GM18861 (cell line): Measurements from ENCODE around the gene TMEM272.
A peak's percentile ranks its signal among the peaks of the same experiment; 100 is the strongest.

Experiments used
- ATAC-seq: cut with Tn5 transposase; IDR thresholded peaks from one replicate; pipeline ENCODE4 v1.9.1; 2021; ENCODE audit not compliant: unreplicated experiment

TMEM272 gene

DNA sequence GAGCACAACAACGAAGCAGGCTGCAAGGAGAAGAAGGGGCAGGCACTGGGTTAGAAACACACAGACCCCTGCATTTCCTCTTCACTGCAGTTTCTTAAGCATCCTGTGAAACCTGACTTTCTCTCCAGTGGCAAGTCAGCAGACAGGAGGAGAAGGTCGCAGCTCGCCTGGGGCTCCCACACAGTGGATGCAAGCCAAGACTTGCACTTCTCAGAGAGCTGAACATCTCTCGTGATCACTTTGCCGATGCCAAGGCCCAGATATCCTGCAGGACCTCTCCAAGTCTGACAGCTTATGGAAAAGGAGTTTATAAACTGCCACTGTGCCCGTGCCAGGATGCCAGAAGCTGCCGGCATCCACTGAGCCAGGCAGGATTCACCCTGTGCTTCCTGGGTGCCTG lies 18.4 kb downstream of the TMEM272 start:
- no peak for ATAC-seq

DNA sequence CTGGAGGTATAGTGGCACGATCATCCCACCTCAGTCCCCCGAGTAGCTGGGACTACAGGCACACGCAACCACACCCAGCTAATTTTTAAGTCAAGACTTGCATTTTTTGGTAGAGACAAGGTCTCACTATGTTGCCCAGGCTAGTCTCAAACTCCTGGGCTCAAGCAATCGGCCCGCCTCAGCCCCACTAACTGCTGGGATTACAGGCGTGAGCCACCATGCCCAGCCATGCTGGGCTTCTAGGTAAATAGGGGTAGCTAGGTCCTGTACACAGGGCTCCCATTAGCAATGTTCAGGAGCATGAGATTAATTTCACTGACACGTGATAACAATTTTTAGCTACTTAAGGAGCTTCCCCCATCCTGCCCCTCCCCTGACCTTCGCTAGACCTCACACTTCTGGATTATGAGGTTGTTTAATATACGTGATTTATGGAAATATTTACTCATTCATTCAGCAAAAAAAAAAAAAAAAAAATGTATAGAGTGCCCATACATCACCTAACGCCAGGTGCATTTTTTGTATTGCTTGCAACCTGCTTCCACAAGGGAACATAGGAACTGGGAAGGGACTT lies 19.2 kb downstream of the TMEM272 start:
- no peak for ATAC-seq

DNA sequence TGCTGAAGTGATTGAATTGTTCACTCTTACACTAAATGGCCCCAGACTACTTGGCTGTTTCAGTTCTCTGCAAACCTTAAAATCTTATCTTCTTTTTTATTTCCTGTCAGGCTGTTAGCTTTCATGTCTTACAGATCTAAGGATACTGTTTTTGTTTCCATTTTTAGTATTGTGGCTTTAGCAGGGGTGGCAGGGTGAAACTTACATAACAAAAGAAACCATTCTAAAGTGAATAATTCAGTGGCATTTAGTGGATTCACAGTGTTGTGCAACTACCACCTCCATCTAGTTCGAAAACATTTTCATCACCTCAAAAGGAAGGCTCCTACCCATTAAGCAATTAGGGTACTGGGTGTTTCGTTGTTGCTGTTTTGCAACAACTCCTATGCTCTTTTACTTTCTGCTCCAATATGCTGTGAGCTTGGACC lies 19.8 kb downstream of the TMEM272 start:
- ATAC-seq = peak; percentile 34

DNA sequence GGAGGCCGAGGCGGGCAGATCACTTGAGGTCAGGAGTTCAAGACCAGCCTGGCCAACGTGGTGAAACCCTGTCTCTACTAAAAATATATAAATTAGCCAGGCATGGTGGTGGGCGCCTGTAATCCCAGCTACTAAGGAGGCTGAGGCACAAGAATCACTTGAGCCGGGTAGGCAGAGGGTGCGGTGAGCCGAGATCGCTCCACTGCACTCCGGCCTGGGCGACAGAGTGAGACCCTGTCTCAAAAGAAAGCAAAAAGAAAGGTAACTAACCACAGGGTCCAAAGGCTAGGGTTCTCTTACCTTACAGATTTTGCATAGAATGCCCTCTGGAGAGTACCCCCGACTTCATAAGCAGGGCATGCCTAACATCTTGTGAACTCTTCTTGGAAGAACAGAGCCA lies 20.3 kb downstream of the TMEM272 start:
- ATAC-seq = peak; percentile 27

DNA sequence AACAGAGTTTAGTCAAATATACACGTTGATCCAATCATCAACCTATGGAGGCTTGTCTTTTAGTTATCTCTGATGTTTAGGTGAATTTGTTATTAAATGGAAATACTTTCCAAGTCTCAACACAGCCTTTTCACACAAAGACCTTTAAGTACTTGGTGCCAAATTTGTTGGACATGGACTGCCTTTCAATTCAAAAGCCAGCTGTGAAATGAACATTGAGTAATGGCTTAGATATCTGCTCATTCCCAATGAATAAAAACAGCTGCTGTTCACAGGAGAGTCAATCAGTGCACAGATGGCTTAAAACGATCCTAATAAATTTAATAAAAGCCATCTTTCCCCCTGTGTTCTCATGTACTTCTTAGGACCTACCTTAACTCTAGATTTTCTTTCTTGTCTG lies 21.1 kb downstream of the TMEM272 start:
- ATAC-seq = no peak

DNA sequence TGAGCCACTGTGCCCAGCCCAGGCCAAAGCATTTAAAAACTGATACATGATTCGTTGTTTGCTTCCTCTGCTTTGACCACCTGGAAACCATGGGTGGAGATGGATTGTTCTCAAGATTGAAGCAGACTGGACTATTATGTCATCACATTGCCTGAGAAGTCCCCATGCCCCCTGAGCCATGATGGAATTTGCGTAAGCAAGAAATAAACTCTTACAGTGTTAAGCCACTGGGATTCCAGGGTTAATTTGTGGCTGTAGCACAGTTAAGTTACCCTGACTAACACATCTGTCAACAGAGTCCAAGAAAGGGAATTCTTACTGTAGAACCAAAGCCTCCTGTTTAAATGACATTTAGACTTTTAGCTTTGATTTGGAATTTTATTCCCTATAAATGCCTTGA lies 21.6 kb downstream of the TMEM272 start:
- no peak for ATAC-seq

DNA sequence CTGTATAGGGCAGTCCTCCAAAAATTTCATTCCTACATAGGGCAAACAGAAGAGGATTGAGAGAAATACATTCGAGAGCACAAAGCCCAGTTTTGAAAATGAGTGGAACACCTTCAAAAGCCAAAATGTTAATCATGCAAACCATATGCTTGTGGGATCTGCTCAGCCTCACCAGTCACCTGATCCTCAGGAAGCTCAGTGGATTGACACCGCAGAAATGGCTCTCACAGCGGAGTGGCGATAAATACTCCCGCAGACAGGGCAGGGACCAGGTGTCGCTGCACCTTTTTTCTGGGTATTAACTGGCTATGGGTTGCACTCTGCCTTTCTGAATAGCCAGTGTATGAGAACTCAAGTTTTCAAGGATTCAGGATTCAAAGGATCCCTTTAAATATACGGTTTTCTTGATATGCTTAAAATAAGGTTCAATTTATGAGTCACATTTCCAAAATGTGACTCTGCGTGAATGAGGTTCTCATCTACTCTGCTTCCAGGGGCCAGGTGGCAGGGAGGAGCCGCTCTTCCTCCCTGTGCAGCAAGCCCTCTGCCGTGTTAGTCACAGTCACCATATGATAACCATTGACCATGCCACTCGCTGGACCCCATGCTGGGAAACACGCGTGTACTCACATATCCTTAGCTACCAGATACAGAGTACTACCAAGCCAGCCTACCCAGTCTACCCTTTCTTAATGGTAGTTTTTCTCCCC lies 22.7 kb downstream of the TMEM272 start:
- ATAC-seq = no peak

DNA sequence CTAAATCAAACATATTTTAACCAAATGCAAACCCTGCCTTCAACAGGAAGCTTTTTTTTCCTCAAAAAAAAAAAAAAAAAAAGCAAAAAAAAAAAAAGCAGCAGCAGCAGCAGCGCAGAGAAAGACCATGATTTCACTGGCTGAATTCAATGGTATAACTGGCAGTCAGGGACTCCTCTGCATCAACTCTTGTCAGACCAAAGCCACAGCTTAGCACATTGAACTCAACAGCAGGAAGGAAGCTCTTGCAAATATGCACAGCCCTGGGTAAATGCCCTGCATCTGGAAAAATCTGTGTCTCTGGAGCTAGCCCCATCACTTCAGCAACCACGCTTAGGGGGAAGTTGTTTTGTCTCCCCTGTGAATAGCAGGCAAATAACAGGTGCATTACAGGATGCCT lies 23.4 kb downstream of the TMEM272 start:
- no peak for ATAC-seq

DNA sequence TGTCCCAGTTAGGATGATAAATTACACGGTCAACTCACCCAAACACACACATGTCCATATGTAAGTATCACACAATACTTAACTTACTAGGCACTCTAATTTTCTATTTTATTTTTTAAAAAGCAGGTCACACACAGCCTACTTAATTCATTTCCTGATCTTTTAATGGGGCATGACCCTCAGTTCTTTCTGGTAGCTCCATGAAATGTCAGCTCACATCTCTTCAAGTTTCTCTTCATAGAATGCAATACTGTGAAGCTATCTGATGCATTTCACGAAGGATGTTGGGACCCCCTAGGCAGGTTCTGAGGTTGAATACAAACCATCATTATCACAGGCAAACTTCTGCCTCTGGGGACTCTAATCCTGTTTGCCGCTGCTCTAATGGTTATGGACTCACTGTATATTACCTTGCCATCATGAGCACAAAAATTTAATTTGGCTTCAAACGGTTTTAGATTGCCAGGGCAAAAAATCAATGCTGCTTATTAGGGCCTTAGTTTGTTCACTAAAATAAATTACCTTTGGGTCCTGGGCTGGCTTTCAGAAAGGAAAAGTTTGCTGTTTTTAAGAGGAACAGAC lies 24.9 kb downstream of the TMEM272 start:
- no peak for ATAC-seq

DNA sequence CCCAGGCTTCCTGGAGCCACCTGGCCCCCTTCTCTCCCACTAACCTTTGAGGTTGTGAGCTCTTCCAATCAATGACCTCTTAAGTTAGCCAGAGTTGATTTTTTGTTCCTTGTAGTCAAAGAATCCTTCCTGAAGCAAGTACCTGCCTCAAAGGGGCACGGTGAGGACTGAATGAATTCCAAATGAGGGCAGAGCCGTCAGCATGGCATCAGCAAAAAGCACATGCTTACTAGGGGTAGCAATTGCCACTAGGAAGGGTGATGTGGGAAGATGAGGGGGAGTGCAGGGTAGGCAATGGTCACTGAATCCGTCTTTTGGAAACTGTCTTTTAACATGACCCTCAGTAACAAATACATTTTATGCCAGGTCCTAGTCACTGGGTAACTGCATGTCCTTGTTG lies 25.4 kb downstream of the TMEM272 start:
- no peak for ATAC-seq

DNA sequence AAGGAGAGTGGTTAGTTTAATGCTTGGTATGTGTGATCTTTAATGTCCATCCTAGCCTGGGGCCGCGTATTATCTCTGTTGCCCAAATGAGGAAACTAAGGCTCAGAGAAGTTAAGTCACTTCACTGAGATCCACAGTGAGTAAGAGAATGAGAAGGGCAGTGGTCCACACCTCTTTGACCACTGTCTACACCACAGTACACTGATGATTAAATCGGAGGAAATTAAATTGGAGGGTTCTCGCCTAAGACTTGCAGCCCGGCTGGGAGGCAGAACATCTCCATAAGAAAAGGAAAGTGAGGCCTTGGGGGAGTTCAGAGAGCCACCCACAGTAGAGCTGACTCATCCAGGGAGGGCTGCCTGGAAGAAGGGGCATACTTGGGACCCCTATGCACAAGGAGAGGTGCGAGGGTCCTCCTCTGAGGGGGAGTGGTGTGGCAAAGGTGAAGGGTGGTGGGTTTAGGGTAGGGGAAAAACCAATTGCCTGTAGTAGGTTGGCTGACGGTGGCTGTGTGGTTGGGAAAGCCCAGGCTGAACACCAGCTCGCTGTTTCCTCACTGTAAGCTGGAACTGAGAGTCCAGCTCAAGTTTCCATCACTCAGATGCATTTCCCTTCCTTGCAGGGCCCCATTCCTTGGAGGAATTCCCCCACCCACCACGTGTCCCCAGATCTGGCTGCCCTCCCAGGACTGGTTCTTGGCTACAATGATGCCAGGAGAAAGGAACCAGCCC lies 26.0 kb downstream of the TMEM272 start:
- ATAC-seq = no peak

DNA sequence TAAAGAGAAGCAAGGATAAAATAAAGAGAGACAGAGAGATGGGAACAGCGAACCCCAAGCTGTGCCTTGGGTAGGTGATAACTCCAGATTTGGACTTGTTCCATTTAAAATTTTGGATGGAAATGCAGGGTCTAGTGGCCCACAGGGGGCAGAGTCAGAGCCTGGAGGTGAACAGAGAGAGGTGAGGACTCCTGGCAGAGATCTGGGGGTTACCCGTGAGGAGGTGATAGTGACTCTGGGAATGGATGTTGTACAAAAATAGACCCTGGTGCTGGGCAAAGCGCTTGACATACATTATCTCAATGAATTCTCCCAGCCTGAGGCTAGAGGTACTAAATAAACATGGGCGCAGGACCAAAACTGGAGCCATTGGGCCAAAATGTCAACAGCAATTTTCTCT lies 26.7 kb downstream of the TMEM272 start:
- ATAC-seq = no peak

DNA sequence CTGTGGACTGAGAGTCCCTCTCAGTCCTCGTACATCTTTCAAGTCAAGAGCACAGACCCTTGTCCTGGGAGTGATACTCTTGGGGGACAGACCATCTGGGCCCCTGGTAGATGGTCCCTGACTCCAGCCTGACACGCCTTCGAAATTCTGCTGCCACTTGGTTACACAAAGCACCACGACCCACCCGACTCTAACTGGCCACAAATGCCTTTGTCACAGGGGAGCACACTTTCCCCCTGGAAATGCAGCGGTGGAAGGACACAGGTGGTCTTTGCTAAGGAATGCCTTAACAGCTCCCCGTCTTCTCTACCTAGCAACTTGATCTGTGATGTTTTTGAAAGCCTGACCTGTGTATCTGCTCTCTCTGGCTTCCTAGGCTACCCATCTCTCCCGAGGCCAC lies 27.3 kb downstream of the TMEM272 start:
- no peak for ATAC-seq

DNA sequence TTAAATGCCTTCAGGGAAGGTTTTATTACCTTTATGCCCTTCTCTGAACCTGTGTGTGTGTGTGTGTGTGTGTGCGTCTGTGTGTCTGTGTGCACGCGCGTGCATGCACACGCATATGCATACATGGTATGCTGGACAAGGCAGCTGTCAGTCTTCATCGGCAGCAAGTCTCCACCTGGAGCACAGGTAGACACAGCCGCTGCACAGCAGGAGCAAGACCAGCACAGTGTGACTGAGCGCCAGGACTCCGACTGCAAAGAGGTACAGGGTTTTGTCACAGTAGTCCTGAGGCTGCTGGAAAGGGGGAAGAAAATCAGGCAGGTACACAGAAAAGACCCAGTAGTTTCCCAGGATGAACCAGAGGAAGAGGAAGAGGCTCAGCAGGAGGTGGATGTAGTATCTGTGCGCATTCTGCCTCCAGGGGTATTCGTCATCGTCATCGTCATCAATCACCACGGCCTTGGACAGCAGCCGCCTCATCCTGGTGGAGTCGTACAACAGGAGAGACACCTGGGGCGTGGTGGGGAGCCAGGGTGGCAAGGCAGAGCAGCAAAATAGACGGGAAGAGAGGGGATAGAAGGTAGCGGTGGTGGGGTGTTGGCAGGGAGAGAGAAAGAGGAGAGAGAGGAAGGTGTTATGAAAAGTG lies 28.2 kb downstream of the TMEM272 start:
- no peak for ATAC-seq

DNA sequence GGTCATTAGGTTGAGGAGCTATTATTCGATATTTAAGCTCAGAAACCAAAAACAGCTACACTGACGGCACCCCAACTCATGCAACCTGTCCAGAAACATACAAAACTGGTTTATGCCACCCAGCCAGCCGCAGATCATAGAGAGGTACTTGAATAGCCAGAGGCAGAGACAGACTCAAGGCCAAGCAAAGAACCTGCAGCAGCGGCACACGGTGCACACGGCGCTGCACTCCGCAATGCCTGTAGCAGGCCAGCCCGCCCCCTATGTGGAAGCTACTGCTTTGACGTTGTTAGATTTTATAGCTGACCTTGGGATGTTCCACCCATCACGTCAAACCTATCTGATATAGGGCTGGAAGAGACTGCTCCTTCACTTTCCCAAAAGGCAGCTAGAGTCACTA lies 29.1 kb downstream of the TMEM272 start:
- ATAC-seq = no peak

DNA sequence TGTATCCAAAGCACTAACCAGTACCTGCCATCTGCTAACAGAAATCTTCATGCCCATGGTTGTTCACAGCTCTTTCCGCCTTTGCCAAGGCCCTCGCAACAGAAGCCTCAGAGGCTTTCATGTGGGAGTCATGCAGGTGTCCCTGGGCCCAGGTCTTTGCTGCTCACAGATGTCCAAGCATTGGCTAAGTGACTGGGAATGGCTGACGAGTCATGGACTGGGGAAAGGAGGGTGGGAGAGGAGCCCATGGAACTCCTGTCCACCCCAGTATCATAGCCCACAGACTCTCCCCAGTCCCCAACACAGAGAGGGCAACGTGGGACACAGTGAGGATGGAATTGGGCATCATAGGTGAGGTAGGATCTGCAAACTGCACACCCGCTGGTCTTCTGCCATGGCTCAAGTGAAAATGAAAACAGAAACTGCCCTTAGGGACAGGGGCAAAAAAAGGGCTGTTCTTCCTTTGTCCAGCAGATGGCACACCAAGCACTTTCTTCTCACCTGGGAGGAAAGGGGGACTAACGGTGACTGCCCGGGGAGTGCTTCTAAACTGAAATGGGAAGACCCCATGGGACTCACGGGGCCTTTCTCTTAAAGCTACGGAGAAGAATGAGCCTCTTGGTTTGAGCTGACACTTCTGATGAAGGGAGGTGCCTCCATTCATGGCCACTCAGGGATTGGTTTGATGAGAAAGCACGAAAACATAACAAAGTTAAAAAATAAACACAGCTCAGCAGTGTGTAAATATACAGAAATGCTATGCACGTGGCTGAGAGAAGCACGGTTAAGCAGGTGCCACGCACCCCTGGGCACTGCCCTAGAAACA lies 29.9 kb downstream of the TMEM272 start:
- ATAC-seq = peak; percentile 57

DNA sequence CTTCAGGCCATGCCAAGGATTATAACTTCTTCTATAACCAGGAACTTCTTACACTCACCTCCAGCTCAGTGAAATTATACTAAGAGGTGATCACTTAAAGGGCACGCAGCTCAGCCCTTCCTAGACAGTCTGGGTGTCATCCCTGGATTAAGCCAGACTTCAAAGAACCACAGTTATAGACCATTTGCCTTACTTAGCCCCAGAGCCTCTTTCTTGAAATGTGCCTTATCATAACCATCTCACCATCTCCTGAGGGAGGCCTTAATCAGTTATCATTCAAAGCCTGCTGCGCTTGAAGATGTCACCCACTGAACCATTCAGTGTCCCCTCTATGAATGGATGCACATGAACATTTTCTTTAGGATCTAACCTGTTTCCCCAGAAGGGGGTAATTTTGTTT lies 30.9 kb downstream of the TMEM272 start:
- no peak for ATAC-seq

DNA sequence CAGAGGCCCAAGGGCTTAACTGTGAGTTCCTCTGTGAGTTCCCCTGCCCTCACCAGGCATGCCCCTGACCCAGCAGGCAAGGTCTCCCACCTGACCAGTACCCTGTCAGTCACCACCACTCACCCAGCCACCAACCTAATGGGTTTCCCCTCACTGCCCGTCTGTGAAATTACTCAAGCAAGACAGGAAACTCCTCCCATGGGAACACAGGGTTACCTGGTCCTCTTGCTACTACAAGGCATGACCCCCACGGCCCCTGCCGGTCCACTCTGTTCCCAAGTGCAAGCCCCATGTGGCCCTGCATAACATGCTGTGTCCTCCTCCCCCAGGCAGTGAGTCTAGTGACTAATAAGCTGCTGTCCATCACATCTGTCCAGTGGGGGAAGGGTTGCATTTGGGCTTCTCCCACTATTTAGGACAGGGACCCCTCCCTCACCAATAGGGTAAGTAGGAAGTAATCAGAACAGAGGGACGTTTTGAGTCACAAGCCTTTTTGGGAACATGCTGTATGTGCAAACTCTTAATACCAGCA lies 33.0 kb downstream of the TMEM272 start:
- peak; percentile 35 for ATAC-seq

DNA sequence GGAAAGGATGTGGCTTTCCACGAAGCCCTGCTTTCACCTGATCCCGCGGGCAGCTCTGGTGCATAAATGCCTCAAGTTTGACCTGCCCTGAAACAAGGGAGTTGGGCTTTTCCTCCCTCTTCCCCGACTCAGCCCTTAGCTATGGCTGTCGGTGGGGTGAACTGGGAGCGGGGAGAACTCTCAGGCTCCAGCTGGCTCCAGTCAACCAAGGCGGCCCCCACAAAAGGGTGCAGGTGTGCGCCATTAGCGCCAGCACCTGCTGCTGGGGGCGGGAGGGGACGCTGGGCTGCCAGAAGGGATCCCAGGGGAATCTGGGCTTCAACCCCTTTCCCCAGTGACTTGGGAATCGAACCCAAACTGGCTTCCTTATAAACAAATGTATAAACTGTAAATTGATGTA lies 33.9 kb downstream of the TMEM272 start:
- ATAC-seq = no peak

DNA sequence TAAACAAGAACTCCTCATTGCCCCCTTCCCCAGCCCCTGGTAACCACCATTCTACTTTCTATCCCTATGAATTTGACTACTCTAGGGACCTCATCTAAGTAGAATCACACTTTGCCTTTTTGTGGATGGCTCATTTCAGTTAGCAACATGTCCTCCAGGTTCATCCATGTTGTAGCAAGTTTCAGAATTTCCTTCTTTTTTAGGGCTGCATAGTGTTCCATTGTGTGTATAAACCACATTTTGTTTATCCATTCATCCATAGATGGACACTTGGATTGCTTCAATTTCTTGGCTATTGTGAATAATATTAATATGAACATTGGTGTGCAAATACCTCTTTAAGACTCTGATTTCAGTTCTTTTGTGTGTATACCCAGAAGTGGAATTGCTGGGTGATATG lies 36.2 kb downstream of the TMEM272 start:
- ATAC-seq = no peak
